A673 (cell line): ENCODE data around the gene FOXN3. TPM values are rescaled to one million over a fixed set of nuclear protein-coding genes. Genes with fewer than 3 reads are reported as not detected.

ENCODE experiments used
- BruUV-seq: library from RNA; stranded (reverse); fragments of 400-500 nt; replicated peaks from 2 replicates; lab custom pipeline; 2021; lab: Mats Ljungman, UMichigan
- CTCF ChIA-PET: fragments of 300-600 bp; sonication (Branson Sonifier 250); formaldehyde crosslinking; loops from one replicate; lab custom pipeline; 2022; ENCODE audit warnings: antibody characterized with exemption; lab: Charles Lee
- POLR2A ChIA-PET: fragments of 300-600 bp; sonication (Branson Sonifier 250); formaldehyde crosslinking; loops from one replicate; lab custom pipeline; 2022; ENCODE audit warnings: antibody characterized with exemption; ENCODE audit not compliant: low non-redundant PET; lab: Charles Lee
- DNase-seq: peaks from one replicate; pipeline ENCODE4 v3.0.0-alpha.2; 2015; ENCODE audit warnings: low spot score
- H3K27ac ChIP-seq: fragments of 200-600 bp; sonication (generic); 2 replicates; pipeline ENCODE4 v1.5.1; 2016; ENCODE audit warnings: mixed run types, low read depth, mild to moderate bottlenecking, mixed read lengths, antibody characterized with exemption, low read length; ENCODE audit not compliant: poor library complexity, severe bottlenecking
- H3K27me3 ChIP-seq: fragments of 200-600 bp; sonication (generic); replicated peaks from 2 replicates; pipeline ENCODE4 v1.6.1; 2017; ENCODE audit warnings: mixed run types, low read depth, mild to moderate bottlenecking, mixed read lengths, antibody characterized with exemption, low read length; ENCODE audit not compliant: insufficient read depth, poor library complexity
- H3K36me3 ChIP-seq: fragments of 200-600 bp; sonication (generic); 2 replicates; pipeline ENCODE4 v1.6.1; 2016; ENCODE audit warnings: mixed run types, mild to moderate bottlenecking, mixed read lengths, antibody characterized with exemption, low read length; ENCODE audit not compliant: insufficient read depth, poor library complexity, severe bottlenecking
- H3K4me1 ChIP-seq: fragments of 200-600 bp; sonication (generic); 2 replicates; pipeline ENCODE4 v1.6.1; 2017; ENCODE audit warnings: mixed run types, mild to moderate bottlenecking, mixed read lengths, antibody characterized with exemption, low read length; ENCODE audit not compliant: insufficient read depth, poor library complexity, severe bottlenecking
- H3K4me3 ChIP-seq: fragments of 200-600 bp; sonication (generic); 2 replicates; pipeline ENCODE4 v1.5.1; 2016; ENCODE audit warnings: low read depth, mixed run types, mild to moderate bottlenecking, mixed read lengths, low read length; ENCODE audit not compliant: poor library complexity, severe bottlenecking
- H3K9me3 ChIP-seq: fragments of 200-600 bp; sonication (generic); 2 replicates; pipeline ENCODE4 v1.6.1; 2016; ENCODE audit warnings: mixed run types, low read depth, mild to moderate bottlenecking, mixed read lengths, antibody characterized with exemption, low read length; ENCODE audit not compliant: poor library complexity, severe bottlenecking
- CTCF ChIP-seq: fragments of 300-800, 200-600 bp; sonication (generic); conservative IDR thresholded peaks from 2 replicates; pipeline ENCODE4 v1.5.1; 2017; ENCODE audit warnings: low read depth, mild to moderate bottlenecking, antibody characterized with exemption, low read length, moderate library complexity, mixed read lengths
- EZH2 ChIP-seq: fragments of 200-600 bp; sonication (generic); IDR thresholded peaks from 2 replicates; pipeline ENCODE4 v1.6.1; 2017; ENCODE audit warnings: borderline replicate concordance, low read depth, mild to moderate bottlenecking, mixed read lengths, antibody characterized with exemption, low read length; ENCODE audit not compliant: poor library complexity, severe bottlenecking
- intact Hi-C: fragments of 100-400 bp; cut with micrococcal nuclease; formaldehyde crosslinking; loops from one replicate; pipeline ENCODE4 v1.10.0; 2022; ENCODE audit not compliant: unreplicated experiment
- total RNA-seq: library from RNA; stranded (reverse); gene quantifications from 2 replicates; pipeline ENCODE4 v1.2.3, GENCODE V29; 2021

Gene FOXN3
- total RNA-seq, 1 experiment from 2014 or later: 15.3 TPM

GRCh38 chr14:89194376-89194775, 222.7 kb downstream of the FOXN3 start:
- Histone ChIP-seq H3K4me1 (no peaks in the 10 kb centered on the region), H3K27ac (no peak overlapping the region), H3K36me3 (no peaks in the 10 kb centered on the region), H3K4me3 (no peak overlapping the region), H3K27me3 (no peaks in the 10 kb centered on the region), H3K9me3 (no peaks in the 10 kb centered on the region)
- no peak for DNase-seq
- CTCF ChIA-PET: no interaction called here
- POLR2A ChIA-PET: no interaction called here
- BruUV-seq: no TSS peak
- intact Hi-C loops: no loop called here
- TF ChIP-seq EZH2 (no peak), CTCF (no peak)

GRCh38 chr14:89190765-89191513, 226.1 kb downstream of the FOXN3 start:
- TF ChIP-seq CTCF: no peak
- no peak for TF ChIP-seq EZH2
- no TSS peak for BruUV-seq
- POLR2A ChIA-PET: no interaction called here
- Histone ChIP-seq H3K4me1 (no peaks in the 10 kb centered on the region), H3K36me3 (no peaks in the 10 kb centered on the region), H3K4me3 (no peak overlapping the region), H3K27ac (no peak overlapping the region), H3K27me3 (no peaks in the 10 kb centered on the region), H3K9me3 (no peaks in the 10 kb centered on the region)
- DNase-seq: no peak
- intact Hi-C loops: no loop called here
- CTCF ChIA-PET: no interaction called here

- no peak for DNase-seq
- Histone ChIP-seq H3K27me3 (no peaks in the 10 kb centered on the region), H3K4me3 (no peak overlapping the region), H3K36me3 (no peaks in the 10 kb centered on the region), H3K27ac (no peak overlapping the region), H3K4me1 (no peaks in the 10 kb centered on the region), H3K9me3 (no peaks in the 10 kb centered on the region)
- no TSS peak for BruUV-seq
- ChIA-PET CTCF (no interaction called here), POLR2A (no interaction called here)
- TF ChIP-seq CTCF: no peak
- TF ChIP-seq EZH2: no peak
- intact Hi-C loops: no loop called here
Observed at GRCh38 chr14:89188492-89188891, 228.5 kb downstream of the FOXN3 start.
